ENCODE measurements around the gene ZBTB8A. TPM values are rescaled to one million over a fixed set of nuclear protein-coding genes. Genes with fewer than 3 reads are reported as not detected.
"Not testable (repeated sequence)": the region's sequence is repeated elsewhere in the genome, so short reads cannot be mapped to it uniquely, and the experiment has no call there.

ZBTB8A gene
- total and polyA plus RNA-seq, 10 of the 15 experiments (the other 5 are each of a cell fraction or from before 2014, with no cell fraction given): 0.48 to 4.7 (median 2.4) TPM

GRCh38 chr1:32642292-32642827 lies 103.1 kb downstream of the ZBTB8A start:
- POLR2A ChIA-PET: interaction anchor here (0.6 to 0.7 kb wide), 2 partner anchors 22 to 442 kb away, joined by 3 to 4 read pairs; partner anchors contain the start of gene CCDC28B
- RAD21 ChIA-PET (ENCODE audit: unreplicated experiment); H3K4me3 ChIP-seq; H3K27ac ChIP-seq (ENCODE audit: control insufficient read depth, insufficient read depth); CTCF ChIA-PET; H4K20me1 ChIP-seq (ENCODE audit: control insufficient read depth, insufficient read depth); ATAC-seq; intact Hi-C loops (cut with micrococcal nuclease; ENCODE audit: unreplicated experiment); H3K9me3 ChIP-seq (replicated peaks; ENCODE audit: control insufficient read depth, insufficient read depth, low read length); H3K27me3 ChIP-seq (replicated peaks in 1 of 2; ENCODE audit: control insufficient read depth in 2 of 2, insufficient read depth in 2 of 2, low read length in 1 of 2); BruUV-seq (replicated peaks); FAIRE-seq; in situ Hi-C loops (cut with MboI); H3K36me3 ChIP-seq (ENCODE audit: control insufficient read depth in 2 of 2, insufficient read depth in 2 of 2, low read length in 1 of 2); H2AFZ ChIP-seq (ENCODE audit: control insufficient read depth, low read depth, low read length); H3K9ac ChIP-seq (ENCODE audit: control insufficient read depth, insufficient read depth, low read length); H3K4me2 ChIP-seq (ENCODE audit: control insufficient read depth, insufficient read depth); H3K4me1 ChIP-seq (ENCODE audit: control insufficient read depth, insufficient read depth, low read length); DNase-seq (ENCODE audit: low read depth, low spot score): not testable (repeated sequence)
- peaks cover 54% of the 10 kb centered on the region for H3K79me2 ChIP-seq (ENCODE audit: control insufficient read depth, insufficient read depth, low read length)
- SMC1A ChIA-PET (ENCODE audit: uncharacterized antibody, unreplicated experiment): interaction anchor here (0.6 kb wide), 1 partner anchor 236 kb away, joined by 3 read pairs; no protein-coding TSS in a partner anchor
- 72% methylated on average over 6 of the region's 8 CpGs for WGBS (ENCODE audit: insufficient coverage, insufficient replicate concordance, low lambda C conversion rate, missing lambda C conversion rate)

GRCh38 chr1:32644426-32644825 lies 105.2 kb downstream of the ZBTB8A start:
- no peak overlapping the region for H3K27ac ChIP-seq (ENCODE audit: control insufficient read depth, insufficient read depth)
- in situ Hi-C loops (cut with MboI): no loop called here
- H4K20me1 ChIP-seq (ENCODE audit: control insufficient read depth, insufficient read depth): no peaks in the 10 kb centered on the region
- CTCF ChIA-PET: interaction anchor here (0.6 kb wide), 1 partner anchor 12 kb away, joined by 3 read pairs; no protein-coding TSS in a partner anchor
- POLR2A ChIA-PET: interaction anchor here (0.6 to 0.9 kb wide), 6 partner anchors 10 to 337 kb away, joined by 3 to 4 read pairs (median 3); no protein-coding TSS in a partner anchor
- WGBS (ENCODE audit: insufficient coverage, insufficient replicate concordance, low lambda C conversion rate, missing lambda C conversion rate): 92% methylated on average over 2 of the region's 4 CpGs
- DNase-seq (ENCODE audit: low read depth, low spot score): no peak
- H3K79me2 ChIP-seq (ENCODE audit: control insufficient read depth, insufficient read depth, low read length): peaks cover 62% of the 10 kb centered on the region
- no peaks in the 10 kb centered on the region for H3K9me3 ChIP-seq (replicated peaks; ENCODE audit: control insufficient read depth, insufficient read depth, low read length)
- H3K4me3 ChIP-seq: no peak overlapping the region
- no peak for FAIRE-seq
- H3K4me2 ChIP-seq (ENCODE audit: control insufficient read depth, insufficient read depth): no peak overlapping the region
- no peak overlapping the region for H3K9ac ChIP-seq (ENCODE audit: control insufficient read depth, insufficient read depth, low read length)
- SMC1A ChIA-PET (ENCODE audit: uncharacterized antibody, unreplicated experiment): interaction anchor here (0.6 to 1.5 kb wide), 3 partner anchors 14 to 783 kb away, joined by 4 read pairs; no protein-coding TSS in a partner anchor
- H3K27me3 ChIP-seq (replicated peaks in 1 of 2; ENCODE audit: control insufficient read depth in 2 of 2, insufficient read depth in 2 of 2, low read length in 1 of 2): no peaks in the 10 kb centered on the region
- no peaks in the 10 kb centered on the region for H3K4me1 ChIP-seq (ENCODE audit: control insufficient read depth, insufficient read depth, low read length)
- H2AFZ ChIP-seq (ENCODE audit: control insufficient read depth, low read depth, low read length): no peak overlapping the region
- no peaks in the 10 kb centered on the region; a peak in 1 of 4 replicates for H3K36me3 ChIP-seq (ENCODE audit: control insufficient read depth in 2 of 2, insufficient read depth in 2 of 2, low read length in 1 of 2)
- intact Hi-C loops (cut with micrococcal nuclease; ENCODE audit: unreplicated experiment): no loop called here
- BruUV-seq (replicated peaks): no TSS peak
- no peak for ATAC-seq
- RAD21 ChIA-PET (ENCODE audit: unreplicated experiment): interaction anchor here (1.2 kb wide), 1 partner anchor 124 kb away, joined by 4 read pairs; no protein-coding TSS in a partner anchor
- TF ChIP-seq RAD21 (IDR thresholded peaks at IDR 0.05; ENCODE audit: insufficient read depth, low read depth, low read length): no peak
- TF ChIP-seq MTA2 (IDR thresholded peaks at IDR 0.05; ENCODE audit: low read depth): no peak
- TF ChIP-seq HDAC6 (IDR thresholded peaks at IDR 0.05; ENCODE audit: unreplicated experiment): no peak
- TF ChIP-seq CREM (IDR thresholded peaks at IDR 0.05; ENCODE audit: low read depth): no peak
- TF ChIP-seq SMAD5 (IDR thresholded peaks at IDR 0.05; ENCODE audit: low read depth): no peak
- TF ChIP-seq SUZ12 (IDR thresholded peaks at IDR 0.05; ENCODE audit: unreplicated experiment): no peak
- no peak for TF ChIP-seq ZNF592 (IDR thresholded peaks at IDR 0.05)
- TF ChIP-seq SP1 (IDR thresholded peaks at IDR 0.05; ENCODE audit: low read depth, low read length): no peak
- TF ChIP-seq CHD2 (IDR thresholded peaks at IDR 0.05; ENCODE audit: borderline replicate concordance, low read depth, low read length): no peak
- no peak for TF ChIP-seq NFXL1 (IDR thresholded peaks at IDR 0.05; ENCODE audit: borderline replicate concordance)
- no peak for TF ChIP-seq GABPA (IDR thresholded peaks at IDR 0.05; ENCODE audit: low read depth)
- TF ChIP-seq RB1 (IDR thresholded peaks at IDR 0.05; ENCODE audit: borderline replicate concordance): no peak
- TF ChIP-seq ELK1 (IDR thresholded peaks at IDR 0.05; ENCODE audit: low read depth, low read length): no peak
